ENCODE data around the gene SCRT2.

Gene SCRT2

DNA sequence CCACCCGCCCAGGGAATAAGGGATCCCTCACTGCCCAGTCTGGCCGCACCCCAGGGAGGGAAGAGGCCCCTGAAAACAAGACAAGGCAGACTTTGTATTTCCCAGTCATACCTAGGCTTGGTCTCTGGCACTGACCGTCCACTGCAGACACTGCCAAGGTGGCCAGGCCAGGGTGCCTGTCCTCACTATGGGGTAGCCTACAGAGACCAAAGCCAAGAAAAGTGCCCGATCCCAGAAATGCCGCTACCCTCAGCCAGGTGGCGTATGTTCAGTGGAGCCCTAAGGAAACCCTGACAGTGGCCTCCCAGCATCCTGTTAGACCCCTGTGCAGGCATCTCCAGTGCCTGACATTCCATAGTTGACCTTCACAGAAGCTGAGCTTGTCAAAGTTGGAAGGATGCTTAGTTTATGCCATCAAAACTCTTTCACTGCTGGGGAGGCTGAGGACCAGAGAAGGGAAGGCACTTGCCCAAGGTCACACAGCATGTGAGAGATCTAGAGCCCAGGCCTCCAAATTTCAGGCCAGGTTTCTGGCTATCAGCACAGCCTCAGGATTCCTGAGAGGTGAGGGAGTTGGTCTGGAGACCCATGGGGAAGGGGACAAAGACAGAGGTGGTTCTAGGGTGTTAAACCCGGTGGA is 2.5 kb downstream of the SCRT2 start:
- DNase-seq (ENCODE audit: low spot score): no peak

DNA sequence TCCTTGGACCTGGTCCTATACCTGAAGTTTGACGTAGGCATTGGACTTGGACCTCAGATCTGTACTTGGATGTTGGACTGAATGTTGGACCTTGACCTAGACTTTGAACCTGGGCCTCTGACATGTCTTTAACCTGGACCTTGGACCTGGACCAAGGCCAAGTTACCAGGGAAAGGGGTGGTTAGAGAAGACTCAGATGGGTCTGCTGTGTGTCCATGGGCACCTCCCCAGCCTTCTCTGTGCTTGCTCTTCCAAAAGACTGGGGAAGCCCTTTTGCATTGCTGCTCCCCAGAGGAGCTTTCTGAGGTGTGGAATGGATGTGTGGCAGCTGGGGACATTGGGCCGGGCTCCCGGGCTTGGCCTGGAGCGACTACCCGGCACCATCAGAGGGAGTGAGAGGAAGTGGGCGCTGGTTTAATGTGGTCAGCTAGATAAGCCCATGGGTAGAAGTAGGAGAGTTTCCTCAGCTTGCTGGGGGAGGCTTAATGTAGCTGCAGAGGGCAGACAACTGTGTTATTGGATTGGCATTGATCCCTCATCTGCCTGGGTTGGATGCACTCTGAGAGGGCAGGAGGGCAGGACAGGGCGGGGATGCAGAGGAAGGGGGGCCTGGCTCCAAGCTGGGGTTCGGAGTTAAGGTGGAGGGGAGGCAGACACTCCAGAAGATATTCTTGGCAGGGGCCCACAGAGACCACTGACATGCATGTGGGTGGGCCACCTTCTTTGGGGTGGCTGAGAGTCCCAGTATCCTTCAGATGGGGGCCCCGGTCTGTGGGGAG is 4.2 kb downstream of the SCRT2 start:
- no peak for DNase-seq (ENCODE audit: low spot score)

DNA sequence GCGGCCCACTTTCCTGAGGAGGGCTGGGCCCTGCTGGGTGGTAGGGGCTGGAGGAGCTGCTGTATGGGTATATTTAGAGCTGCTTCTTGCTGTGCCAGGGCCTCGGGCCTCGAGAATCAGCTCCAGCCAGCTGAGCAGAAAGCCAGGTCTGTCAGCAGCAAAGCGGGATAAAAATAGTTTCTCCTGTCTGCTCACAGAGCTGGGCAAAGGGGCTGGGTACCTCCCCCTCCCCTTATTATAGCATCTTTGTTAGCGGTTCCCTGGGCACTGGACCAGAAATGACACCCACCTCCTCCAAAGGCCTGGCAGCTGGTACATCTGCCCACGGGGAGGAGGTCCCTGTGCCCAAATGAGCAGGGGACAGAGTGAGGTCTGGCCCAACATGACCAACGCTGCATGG is 6.0 kb downstream of the SCRT2 start:
- DNase-seq (ENCODE audit: low spot score): no peak

DNA sequence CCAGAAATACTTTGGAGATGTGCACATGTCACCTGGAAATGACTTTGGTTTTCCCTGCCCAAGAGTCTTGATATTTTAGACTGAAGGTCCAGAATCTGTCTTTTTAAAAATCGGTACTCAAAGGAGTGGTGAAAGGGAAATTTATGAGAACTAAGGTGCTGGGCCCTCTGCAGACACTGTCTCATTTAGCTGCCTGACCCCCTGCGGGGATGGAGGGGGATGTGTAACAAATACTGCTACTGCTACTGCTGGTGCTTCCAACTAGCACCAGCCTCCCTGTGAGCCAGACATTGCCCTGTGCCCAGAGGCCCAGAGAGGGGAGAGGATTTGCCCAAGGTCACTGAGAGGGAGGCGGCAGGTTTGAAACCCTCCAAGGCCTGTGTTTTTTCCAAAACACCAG is 7.0 kb downstream of the SCRT2 start:
- no peak for DNase-seq (ENCODE audit: low spot score)

DNA sequence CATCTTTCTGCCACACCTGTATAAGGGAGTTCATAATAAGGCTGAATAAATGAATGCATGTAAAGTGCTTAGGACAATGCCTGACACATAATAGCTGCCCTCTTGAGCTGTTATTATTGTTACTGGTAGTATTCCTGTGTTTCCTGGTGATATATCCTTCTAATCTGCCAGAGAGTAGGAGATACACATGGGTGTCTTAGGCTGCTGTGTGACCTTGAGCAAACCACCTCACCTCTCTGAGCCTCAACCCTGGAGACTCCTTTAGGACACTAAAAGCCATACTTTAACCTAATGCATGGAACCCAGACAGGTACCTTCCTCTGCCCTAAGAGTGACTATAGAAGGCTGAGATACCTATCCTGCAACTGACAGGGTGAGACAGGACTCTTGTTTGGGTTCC is 7.6 kb downstream of the SCRT2 start:
- DNase-seq (ENCODE audit: low spot score): no peak

DNA sequence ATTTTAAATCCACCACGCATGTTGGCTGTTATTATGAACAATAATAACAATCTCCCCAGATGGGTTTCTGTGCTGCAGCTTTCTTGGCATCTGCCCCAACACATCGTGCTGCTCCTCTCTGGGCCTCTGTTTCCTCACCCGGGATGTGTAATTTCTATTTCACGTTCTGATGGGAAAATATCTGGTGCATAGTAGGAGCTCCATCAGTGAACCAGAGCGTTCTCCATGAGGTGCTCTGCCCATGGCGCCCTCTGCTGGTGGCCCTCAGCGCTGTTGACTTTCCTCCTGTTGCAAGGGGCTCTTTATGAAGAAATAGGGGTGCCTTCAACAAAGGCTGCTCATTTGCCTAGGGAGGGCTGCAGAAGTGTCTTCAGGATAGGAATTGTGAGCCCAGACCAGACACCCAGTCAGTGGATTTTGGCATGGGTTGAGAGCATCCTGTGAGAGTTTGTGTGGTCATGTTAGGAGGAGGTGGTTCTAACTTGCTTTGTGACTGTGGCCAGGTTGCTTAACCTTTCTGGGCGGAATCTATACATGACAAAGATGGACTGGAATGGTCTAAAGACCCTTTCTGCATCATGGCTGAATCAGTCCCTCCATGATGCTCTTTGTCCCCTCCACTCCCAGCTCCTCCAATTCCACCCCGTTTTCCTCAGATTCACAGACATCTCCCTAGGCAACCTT is 8.1 kb downstream of the SCRT2 start:
- DNase-seq (ENCODE audit: low spot score): no peak

DNA sequence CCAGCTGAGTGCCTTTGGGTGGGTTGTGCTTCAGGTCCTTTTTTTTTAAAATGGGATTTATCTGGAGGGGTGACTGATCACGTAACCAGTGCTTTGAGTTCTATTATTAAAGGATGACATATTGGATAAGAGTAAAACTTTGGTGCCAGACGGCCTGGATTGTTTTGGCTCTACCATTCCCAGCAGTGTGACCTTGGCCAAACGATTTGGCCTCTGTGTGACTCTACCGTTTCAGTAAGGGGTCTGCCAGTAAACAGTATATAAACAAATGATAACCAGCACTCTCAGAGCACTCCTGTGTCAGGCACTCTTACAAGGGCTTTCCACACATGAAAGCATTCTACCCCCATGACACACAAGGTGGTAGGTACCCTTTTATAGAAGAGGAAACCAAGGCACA is 8.7 kb downstream of the SCRT2 start:
- no peak for DNase-seq (ENCODE audit: low spot score)

DNA sequence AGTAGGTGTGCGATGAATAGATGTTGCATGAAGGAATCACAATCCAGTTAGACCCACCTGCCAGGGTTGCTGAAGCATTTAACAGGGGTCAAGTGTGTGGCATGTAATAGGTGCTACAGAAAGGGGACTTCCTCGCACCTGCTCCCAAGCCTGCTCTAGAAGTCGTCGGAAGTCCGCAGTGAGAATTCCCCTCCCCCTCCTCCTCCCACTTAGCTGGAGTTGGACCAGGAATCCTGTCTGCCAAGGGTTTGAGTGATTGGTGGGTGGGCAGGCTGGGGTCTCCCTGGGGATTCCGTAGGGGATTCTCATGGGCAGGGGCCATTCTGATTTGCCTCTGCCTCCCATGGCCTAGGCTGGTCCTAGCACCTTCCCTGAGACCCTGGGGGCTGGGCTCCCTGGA is 10.3 kb downstream of the SCRT2 start:
- DNase-seq (ENCODE audit: low spot score): no peak

DNA sequence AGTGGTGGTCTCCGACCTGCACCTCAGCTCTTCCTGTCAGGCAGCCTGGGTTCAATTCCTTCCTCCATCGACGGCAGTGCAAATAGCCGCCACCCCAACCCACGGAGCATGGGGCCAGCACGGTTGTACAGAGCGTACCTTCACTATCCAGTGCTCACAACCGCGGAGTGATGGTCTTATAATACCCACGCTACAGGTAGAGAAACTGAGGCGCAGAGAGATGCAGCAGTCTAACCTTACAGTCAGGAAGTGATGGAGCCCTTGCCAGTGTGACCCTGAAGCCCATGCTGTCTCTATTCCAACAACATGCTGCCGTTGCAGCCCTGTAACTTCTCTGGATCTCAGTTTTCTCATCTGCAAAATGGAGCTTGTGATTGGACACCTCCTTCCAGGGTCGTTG is 11.0 kb downstream of the SCRT2 start:
- DNase-seq (ENCODE audit: low spot score): no peak

DNA sequence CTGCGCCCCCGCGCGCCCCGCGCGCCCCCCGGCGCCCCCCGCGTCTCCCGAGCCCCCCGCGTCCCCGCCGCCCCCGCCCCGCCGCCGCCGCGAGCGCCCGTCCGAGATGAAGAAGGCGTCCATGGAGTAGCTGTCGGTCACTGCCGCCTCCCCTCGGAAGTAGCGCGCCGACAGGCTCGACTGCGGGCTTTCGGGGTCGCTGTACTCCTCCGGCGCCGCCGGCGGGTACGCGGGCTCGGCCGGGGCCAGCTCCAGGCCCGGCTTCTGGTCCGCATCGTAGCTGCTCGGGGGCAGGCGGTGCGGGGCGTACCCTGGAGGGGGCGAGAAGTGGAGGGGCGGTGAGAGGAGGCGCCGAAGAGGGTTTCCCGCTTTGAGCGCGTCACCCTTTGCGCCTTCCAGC is 11.5 kb downstream of the SCRT2 start:
- DNase-seq (ENCODE audit: low spot score): no peak

DNA sequence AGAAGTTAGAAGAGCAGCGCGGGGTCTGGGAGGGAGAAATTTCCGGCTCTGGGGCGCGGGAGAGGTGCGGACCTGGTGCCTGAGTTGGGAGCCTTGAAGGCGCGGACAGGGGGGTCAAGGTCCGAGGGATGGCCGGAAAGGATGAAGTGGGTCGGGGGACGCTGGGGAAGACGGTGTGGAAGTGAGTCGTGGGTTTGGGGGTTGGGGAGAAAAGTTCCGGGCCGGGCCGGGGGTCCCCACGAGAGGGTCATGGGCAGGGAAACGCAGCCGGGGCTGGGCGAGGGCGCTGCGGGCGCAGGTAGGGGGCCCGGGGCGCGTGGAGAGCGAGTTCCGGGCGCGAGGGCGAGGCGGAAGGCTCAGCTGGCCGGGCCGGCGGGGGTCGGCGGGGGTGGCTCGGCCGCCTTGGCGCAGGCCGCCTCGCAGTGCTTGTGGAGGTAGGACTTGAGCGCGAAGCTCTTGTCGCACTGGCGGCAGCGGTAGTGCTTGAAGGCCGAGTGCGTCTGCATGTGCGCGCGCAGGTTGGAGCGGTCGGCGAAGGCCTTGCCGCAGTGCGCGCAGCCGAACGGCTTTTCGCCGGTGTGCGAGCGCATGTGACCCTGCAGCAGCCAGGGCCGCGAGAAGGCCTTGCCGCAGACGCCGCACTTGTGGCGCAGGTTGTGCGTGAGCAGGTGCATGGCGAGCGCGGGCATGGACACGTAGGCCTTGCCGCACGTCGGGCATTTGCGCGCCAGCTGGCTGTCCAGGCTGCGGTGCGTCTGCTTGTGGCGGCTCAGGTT is 12.1 kb downstream of the SCRT2 start:
- no peak for DNase-seq (ENCODE audit: low spot score)

DNA sequence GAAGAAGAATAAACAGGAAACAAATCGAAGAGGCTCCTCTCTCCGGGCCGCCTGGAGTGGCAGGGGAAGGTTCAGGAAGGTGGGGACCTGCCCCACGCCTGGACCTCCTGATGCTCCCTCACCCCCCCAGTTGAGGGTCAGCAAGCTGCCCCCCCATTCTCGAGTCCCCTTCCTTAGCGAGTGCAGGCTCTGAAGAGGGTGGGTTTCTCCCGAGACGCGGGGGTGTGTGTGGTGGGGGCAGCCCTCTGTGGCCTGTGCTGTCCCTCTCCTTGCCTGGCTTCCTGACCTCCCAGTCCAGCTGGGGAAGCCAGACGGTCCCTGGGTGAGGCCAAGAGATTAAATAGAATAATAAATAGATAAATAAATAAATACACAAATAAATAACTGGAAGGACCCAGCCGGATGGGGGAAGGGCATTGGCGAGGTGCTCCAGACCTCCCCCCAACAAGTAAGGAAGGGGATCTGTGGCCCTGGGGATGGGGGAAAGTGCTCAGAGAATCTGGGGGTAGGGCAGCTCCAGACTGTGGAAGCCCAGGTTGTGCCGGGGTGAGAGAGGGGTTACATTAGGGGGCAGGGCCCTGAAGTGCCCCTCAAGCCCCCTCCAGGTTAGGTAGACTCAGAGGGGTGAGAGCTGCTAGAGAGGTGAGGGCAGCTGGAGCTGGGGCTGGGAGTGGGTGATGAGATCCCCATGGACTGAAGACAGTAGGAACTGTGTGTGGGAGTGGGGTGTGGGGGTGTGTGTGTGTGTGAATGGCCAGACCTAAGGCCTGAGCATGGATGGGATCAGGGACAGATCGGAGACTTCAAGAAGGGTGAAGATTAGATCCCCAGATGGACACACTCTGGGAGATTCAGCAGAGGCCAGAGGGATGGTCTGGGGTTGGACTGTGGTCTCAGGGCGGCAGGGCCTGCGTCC is 13.1 kb downstream of the SCRT2 start:
- DNase-seq (ENCODE audit: low spot score): no peak

DNA sequence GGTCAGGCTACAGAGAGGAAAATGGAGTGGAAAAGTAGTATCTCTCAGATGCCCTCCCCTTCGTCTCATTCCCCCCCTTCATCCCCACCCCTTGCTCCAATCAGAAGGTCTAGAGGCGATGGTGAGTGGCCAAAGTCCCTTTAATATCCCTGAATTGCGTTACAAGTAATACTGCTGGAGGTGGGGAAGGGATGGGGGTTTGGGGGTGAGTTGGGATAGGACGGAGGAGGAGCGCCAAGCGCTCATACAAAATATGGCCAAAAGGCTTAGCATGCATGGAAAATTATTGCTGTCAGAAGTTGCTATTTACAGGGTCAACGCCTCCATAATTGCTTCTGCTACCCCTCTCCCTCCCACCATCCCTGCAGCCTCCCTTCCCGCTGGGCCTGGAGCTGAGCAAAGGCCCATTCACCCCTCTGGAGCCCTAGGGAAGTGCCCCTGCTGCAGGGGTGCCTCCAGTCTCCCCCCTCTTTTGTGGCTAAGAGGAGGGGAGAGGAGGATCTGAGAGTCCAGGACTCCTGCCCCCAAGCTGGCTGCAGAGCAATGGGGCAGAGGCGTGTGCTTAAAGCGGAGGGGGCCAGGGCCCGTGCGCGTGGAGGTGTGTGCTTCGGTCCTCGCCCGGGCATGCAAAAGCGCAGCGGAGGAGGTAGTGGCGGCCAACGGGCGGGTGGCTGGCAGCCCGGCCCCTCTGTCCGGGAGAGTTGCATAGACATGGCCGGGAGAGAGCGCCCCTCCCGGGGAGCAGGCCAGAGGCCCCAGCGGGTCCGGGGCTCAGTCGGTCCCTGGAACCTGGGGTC is 13.9 kb downstream of the SCRT2 start:
- no peak for DNase-seq (ENCODE audit: low spot score)

DNA sequence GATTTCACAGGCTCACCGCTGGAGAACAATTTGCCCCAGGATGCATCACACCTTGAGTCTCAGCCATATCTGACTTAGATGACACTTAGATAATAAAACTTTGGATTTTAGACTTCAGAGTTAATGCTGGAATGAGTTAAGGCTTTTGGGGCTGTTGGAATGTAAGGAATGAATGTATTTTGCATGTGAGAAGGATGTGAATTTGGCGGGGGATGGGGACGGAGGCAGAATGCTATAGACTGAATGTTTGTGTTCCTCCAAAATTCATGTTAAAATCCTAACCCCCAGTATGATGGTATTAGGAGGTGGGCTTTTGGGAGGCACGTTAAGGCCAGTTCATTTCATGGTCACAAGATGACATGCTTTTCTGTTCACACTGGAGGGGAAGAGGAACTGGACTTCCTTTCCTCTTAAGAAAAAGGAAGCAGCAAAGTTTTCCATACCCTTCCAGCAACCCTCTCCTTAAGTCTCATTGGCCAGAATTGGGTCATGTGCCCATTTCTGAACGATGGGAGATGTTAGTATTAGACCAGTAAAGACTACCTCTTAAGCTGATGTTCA is 16.8 kb downstream of the SCRT2 start:
- no peak for DNase-seq (ENCODE audit: low spot score)

DNA sequence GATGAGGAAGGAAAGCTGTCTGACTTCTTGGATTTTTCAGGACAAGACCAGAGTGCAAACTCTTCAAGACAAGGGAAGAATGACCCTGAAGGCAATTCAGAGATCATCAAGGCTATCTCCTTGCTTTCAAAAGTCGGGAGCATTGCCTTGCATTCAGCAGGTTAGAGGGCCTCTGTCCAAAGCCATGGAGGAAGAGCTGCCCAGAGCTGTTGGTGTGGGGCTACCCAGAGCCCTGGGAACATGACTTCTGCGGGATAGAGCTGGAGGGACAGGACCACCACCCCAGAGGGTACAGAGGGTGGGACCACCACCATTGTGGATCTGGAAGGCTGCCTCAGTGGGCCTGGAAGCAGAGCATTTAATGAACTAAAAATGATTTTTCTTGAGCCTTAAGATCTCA is 17.4 kb downstream of the SCRT2 start:
- no peak for DNase-seq (ENCODE audit: low spot score)

DNA sequence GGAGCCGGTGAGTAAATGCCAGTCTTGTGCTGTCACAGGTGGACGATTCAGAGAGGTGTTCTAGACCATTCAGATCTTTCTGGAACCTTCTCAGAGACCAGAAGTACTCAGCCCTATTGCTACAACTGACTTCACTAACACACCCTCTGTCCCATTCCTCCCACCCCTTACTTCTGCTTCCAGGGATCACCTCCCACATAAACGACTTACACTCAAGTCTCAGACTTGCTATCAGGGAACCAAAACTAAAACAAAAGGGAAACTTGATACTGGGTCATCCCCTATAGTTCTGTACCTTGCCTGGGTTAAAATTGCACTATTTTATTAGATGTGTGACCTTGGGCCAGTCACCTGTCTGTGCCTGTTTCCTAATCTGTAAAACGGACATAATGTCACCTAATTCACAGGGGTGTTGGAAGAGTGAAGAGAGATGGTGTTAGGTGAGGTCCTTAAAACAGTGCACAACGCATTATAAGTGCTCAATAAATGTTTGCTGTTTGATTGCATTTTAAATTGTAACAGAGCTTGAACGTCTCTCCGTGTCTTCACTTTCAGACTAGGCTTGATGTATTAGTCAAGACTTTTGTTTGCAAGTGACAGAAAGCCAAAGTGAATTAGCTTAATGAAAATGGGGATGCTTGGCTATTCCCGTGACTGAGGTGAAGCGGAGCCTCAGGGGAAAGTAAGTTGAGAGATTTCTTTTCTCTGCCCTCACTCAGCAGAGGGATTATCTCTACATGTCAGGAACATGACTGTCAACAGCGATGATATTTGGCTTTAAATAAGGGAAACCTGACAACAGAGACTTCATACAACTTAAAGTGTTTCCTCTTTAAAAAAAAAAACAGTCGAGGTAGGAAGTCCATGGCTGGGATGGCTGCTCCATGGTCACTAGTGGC is 19.6 kb downstream of the SCRT2 start:
- DNase-seq (ENCODE audit: low spot score): no peak

DNA sequence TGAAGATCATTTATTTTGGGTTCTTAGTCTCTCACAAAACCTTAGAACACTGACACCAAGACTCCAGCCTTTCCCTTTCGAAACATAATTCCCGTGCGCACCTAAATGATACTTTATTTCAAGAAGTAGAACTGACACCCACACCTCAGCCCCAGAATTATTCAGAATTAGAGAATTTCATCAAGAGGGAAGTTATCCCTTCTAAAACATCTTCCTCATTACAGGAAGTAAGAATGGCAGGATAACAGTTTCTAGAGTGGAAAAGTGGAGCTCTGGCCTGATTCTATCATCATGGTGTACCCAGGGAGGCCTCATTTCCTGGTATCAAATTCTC is 21.2 kb downstream of the SCRT2 start:
- DNase-seq (ENCODE audit: low spot score): no peak

DNA sequence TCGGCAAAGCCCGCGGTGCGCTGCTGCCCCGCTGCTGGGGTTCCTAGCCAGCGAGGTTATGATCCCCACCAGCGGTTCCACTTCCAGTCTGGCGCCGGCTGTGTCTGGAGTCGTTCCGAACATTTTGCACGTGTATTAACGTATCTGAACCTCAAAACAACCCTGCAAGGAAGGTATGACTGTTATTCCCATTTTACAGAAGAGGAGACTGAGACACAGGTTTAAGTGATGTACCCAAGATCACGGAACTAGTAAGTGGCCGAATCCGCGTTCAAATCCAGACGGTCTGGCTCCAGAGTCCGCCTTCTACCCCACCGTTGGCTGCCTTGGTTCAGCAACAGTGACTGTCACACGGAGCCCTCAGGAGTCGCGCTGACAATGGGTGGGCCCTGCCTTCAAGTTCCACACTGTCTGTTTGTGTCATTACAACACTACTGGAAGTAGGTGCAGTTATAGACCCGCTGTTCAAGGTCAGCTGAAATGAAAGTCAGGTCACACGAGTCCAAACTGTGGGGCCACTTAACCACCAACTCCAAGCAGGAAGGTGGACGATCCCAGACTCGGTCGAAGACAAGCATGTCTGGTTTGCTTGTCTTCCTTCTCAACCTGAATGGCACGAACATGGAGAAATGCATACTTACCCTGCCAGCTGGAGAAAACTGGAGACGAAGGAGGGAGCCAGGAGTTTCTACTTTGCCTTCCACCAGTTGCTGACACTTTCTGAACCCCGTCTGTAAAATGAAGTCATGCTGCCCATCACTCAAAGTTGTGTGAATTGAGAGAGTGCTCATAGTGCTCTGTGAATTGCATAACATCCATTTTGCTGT is 21.8 kb downstream of the SCRT2 start:
- DNase-seq (ENCODE audit: low spot score): no peak

Data from pons (tissue), 1 donor.